Mucosa of descending colon (tissue), 3 donors: ENCODE results near the gene CPNE4. TPM values are rescaled to one million over a fixed set of nuclear protein-coding genes. Genes with fewer than 3 reads are reported as not detected.

Source experiments
- ATAC-seq: fragments of 200-7000 bp; cut with Tn5 transposase; one replicate; pipeline ENCODE4 v1.9.1; 2020; ENCODE audit warnings: mild to moderate bottlenecking, moderate library complexity
- DNase-seq, 3 donors: peaks; one replicate each; pipeline ENCODE4 v3.0.0-alpha.2; 2020
- H3K36me3 ChIP-seq: fragments of 200-600 bp; one replicate; pipeline ENCODE4 v1.8.0; 2021; ENCODE audit warnings: low read depth, mild to moderate bottlenecking
- H3K4me1 ChIP-seq: fragments of 200-600 bp; one replicate; pipeline ENCODE4 v1.8.0; 2021; ENCODE audit warnings: low read depth, mild to moderate bottlenecking
- H3K4me3 ChIP-seq: fragments of 200-600 bp; one replicate; pipeline ENCODE4 v1.8.0; 2021; ENCODE audit warnings: mild to moderate bottlenecking
- H3K9me3 ChIP-seq: fragments of 200-600 bp; one replicate; pipeline ENCODE4 v1.8.0; 2021; ENCODE audit warnings: mild to moderate bottlenecking
- CTCF ChIP-seq: fragments of 200-600 bp; IDR thresholded peaks from one replicate; pipeline ENCODE4 v1.8.0; 2022; ENCODE audit warnings: antibody characterized with exemption, mild to moderate bottlenecking
- intact Hi-C, 2 donors: fragments of 100-400 bp; cut with DNase I in 1 of 2; cut with micrococcal nuclease in 1 of 2; formaldehyde crosslinking; loops; one replicate each; pipeline versions ENCODE4 v1.11.0 to v1.11.1; 2022; cut with DNase I, micrococcal nuclease
- total RNA-seq, 3 donors: library from RNA; stranded (reverse); fragmentation: NEBNext Ultra II Directional in 2 of 3; extraction: Animal tissue kit (Norgen Biotek cat#: 25700) in 2 of 3; gene quantifications; one replicate each; pipeline versions ENCODE4 v1.2.1 to v1.2.4, GENCODE V29; 2021 to 2023
- donor health status: DM: no; HTN: no; CAD: no; lungs with moderate emphysema.
- donor health status: DM: no; HTN: no; CAD: no.
- donor health status: DM: no; HTN: yes; CAD: no.

Gene CPNE4
- total RNA-seq, 3 donors from 2014 or later: 0.96 to 3.0 (median 1.1) TPM

- Histone ChIP-seq H3K4me3 (no peak overlapping the region), H3K9me3 (no peaks in the 10 kb centered on the region), H3K36me3 (no peaks in the 10 kb centered on the region), H3K4me1 (no peaks in the 10 kb centered on the region)
- TF ChIP-seq CTCF: no peak
- intact Hi-C loops: no loop called here
- ATAC-seq: no peak
- DNase-seq: no peak
Measured at GRCh38 chr3:131619821-131620220, 415.0 kb downstream of the CPNE4 start.

GRCh38 chr3:131616719-131617118 is 418.1 kb downstream of the CPNE4 start:
- no peak for ATAC-seq
- no peaks in the 10 kb centered on the region for H3K4me1 ChIP-seq
- TF ChIP-seq CTCF: no peak
- H3K4me3 ChIP-seq: no peak overlapping the region
- no peak for DNase-seq
- no peaks in the 10 kb centered on the region for H3K9me3 ChIP-seq
- H3K36me3 ChIP-seq: no peaks in the 10 kb centered on the region
- intact Hi-C loops: no loop called here

GRCh38 chr3:131612745-131613144 is 422.1 kb downstream of the CPNE4 start:
- no peak for DNase-seq
- no peak overlapping the region for H3K4me3 ChIP-seq
- H3K4me1 ChIP-seq: no peaks in the 10 kb centered on the region
- intact Hi-C loops: no loop called here
- no peak for ATAC-seq
- H3K36me3 ChIP-seq: no peaks in the 10 kb centered on the region
- no peaks in the 10 kb centered on the region for H3K9me3 ChIP-seq
- no peak for TF ChIP-seq CTCF

- ATAC-seq: no peak
- intact Hi-C loops: no loop called here
- H3K36me3 ChIP-seq: no peaks in the 10 kb centered on the region
- no peak overlapping the region for H3K4me3 ChIP-seq
- no peaks in the 10 kb centered on the region for H3K4me1 ChIP-seq
- H3K9me3 ChIP-seq: no peaks in the 10 kb centered on the region
- TF ChIP-seq CTCF: no peak
- DNase-seq: no peak
Measured at GRCh38 chr3:131610174-131610573, 424.6 kb downstream of the CPNE4 start.

GRCh38 chr3:131608741-131609140 is 426.1 kb downstream of the CPNE4 start:
- Histone ChIP-seq H3K9me3 (no peaks in the 10 kb centered on the region), H3K36me3 (no peaks in the 10 kb centered on the region), H3K4me1 (no peaks in the 10 kb centered on the region), H3K4me3 (no peak overlapping the region)
- no peak for TF ChIP-seq CTCF
- no peak for ATAC-seq
- intact Hi-C loops: no loop called here
- no peak for DNase-seq

GRCh38 chr3:131608296-131608695 is 426.5 kb downstream of the CPNE4 start:
- no peaks in the 10 kb centered on the region for H3K9me3 ChIP-seq
- no peaks in the 10 kb centered on the region for H3K4me1 ChIP-seq
- DNase-seq (no peak), ATAC-seq (no peak)
- intact Hi-C loops: no loop called here
- H3K4me3 ChIP-seq: no peak overlapping the region
- TF ChIP-seq CTCF: no peak
- H3K36me3 ChIP-seq: no peaks in the 10 kb centered on the region
